ENCODE data around the gene CNTNAP2. TPM values are rescaled to one million over a fixed set of nuclear protein-coding genes. Genes with fewer than 3 reads are reported as not detected.

CNTNAP2 gene
- total RNA-seq, 1 donor from 2014 or later = not detected

GRCh38 chr7:148223738-148224137 is 2107.1 kb downstream of the CNTNAP2 start:
- intact Hi-C loops (cut with micrococcal nuclease) = no loop called here

- intact Hi-C loops (cut with micrococcal nuclease) = no loop called here
Measured at GRCh38 chr7:148230296-148230695, 2113.7 kb downstream of the CNTNAP2 start.

- intact Hi-C loops (cut with micrococcal nuclease) = no loop called here
Measured at GRCh38 chr7:148230883-148231282, 2114.3 kb downstream of the CNTNAP2 start.

DNA sequence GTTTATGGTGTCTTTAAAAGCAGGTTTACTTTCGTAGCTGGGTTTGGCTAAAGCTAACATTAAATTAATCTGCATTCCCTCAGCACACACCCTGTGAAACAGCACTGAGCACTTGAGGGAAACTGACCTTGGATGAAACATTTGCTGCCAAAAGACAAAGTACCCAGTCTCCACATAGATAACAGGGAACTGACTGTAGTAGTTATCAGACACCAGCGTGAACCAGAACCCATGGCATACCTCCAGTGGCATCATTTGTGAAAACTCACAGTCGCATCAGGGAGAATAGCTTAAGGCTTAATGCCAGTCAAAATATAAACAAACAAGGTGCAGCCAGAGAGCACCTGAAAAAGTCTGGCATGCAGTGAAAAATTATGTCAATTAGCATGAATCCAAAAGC is 2116.2 kb downstream of the CNTNAP2 start:
- intact Hi-C loops (cut with micrococcal nuclease) = no loop called here

DNA sequence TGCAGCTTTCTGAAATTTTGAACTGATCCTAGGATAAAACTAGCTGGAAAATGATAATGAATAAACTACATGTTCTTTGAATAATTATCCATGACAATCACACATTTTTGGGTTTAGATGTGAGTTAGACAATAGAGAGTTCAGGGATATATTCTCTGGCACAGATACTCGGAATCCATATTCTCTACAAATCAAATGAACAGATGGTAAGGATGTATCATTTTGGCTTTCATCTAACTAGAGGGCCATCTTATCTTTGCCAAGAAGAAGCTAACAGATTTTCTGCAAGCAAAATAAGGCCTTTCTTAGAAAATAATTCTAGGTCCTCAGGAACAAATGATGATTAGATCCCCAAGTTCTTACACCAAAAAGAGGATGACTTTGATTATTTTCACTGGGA is 2118.1 kb downstream of the CNTNAP2 start:
- intact Hi-C loops (cut with micrococcal nuclease) = no loop called here

GRCh38 chr7:148238761-148239325 is 2122.2 kb downstream of the CNTNAP2 start:
- intact Hi-C loops (cut with micrococcal nuclease) = no loop called here

- intact Hi-C loops (cut with micrococcal nuclease) = no loop called here
Measured at GRCh38 chr7:148241700-148242293, 2125.2 kb downstream of the CNTNAP2 start.

DNA sequence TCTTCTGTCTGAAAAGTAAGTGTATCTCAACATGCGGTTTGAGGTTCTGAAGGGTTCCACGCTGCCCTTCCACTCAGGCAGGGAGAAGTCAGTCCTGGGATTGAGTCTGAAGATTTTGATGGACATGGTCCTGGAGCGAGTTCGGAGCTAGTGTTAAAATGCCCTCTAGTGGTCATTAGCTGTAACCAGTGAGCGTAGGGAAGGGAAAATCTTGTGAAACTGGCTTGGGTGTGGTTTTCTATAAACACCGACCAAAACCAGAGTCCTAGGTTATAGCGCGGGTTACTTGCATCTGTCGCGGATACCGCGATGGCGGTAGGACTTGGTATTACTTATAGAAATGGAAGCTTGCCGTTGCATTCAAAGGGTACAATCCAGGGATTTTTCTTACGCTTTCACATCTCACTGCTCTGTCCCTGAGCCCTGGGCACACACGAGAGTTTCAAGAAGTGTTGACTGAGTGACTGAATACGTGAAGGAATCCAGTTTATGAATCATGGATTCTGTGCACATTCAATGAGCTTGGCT is 2125.8 kb downstream of the CNTNAP2 start:
- intact Hi-C loops (cut with micrococcal nuclease) = no loop called here

GRCh38 chr7:148245381-148245780 is 2128.8 kb downstream of the CNTNAP2 start:
- intact Hi-C loops (cut with micrococcal nuclease) = no loop called here

DNA sequence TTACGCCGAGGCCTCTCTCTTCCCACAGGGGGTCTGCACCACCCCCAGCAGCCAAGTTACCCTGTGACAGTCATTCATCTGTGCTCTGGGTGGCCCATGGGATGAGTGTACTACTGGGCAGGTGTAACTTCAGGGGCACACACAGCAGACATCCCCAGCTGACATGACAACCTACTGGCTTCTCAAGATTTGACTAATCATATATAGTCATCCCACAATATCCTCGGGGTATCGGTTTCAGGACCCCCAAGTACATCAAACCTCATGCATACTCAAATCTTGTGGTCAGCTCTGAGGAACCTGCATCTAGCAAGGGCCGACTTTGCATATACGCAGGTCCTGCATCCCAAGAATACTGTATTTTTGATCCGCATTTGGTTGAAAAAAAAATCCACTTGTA is 2137.0 kb downstream of the CNTNAP2 start:
- intact Hi-C loops (cut with micrococcal nuclease) = no loop called here

GRCh38 chr7:148255333-148255732 is 2138.7 kb downstream of the CNTNAP2 start:
- intact Hi-C loops (cut with micrococcal nuclease) = no loop called here

- intact Hi-C loops (cut with micrococcal nuclease) = no loop called here
Measured at GRCh38 chr7:148256433-148256832, 2139.8 kb downstream of the CNTNAP2 start.

DNA sequence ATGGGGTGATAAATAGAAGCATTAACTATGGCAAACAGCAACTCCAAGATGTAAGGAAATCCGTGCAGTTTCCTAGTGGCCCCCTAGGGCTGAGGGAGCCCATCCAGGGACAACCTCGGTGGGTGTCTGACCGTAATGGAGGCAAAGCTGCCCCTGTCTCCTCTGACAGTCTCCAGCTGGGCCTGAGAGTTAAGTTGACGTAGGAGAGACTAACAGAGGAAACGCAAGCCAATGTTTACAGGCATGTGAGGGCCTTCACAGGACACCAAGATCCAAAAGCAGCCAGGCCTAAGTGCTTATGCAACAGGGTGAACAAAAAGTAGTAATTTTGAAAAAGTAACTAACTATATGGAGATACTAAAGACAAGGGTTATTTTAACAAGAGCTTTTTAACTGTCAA is 2144.0 kb downstream of the CNTNAP2 start:
- intact Hi-C loops (cut with micrococcal nuclease) = loop anchor here (5.0 to 10.0 kb wide), 2 partner anchors 264 to 1013 kb away; no protein-coding TSS in a partner anchor

DNA sequence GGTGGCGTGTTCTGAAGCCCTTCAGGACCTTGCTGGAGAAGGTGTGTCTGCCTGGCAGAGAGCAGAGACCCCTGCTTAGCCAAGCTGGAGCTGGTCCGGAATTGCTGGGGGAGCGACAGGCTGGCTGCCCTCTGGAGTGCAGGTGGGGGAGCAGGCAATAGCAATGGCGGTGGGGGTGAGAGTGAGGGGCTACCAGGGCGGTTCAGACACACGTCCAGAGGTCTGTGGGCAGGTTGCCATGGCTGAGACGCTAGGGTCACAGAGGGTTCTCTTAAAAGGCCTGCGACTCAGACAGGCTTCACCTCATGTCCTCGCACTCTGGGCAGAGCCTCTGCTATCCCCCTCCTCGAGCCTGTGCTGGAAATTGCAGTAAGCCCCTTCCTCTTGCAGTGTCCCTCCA is 2144.9 kb downstream of the CNTNAP2 start:
- intact Hi-C loops (cut with micrococcal nuclease) = loop anchor here (5.0 to 10.0 kb wide), 2 partner anchors 263 to 1014 kb away; no protein-coding TSS in a partner anchor

GRCh38 chr7:148261996-148262688 is 2145.5 kb downstream of the CNTNAP2 start:
- intact Hi-C loops (cut with micrococcal nuclease) = loop anchor here (5.0 to 10.0 kb wide), 2 partner anchors 263 to 1015 kb away; no protein-coding TSS in a partner anchor

GRCh38 chr7:148262721-148263229 is 2146.2 kb downstream of the CNTNAP2 start:
- intact Hi-C loops (cut with micrococcal nuclease) = loop anchor here (5.0 to 10.0 kb wide), 2 partner anchors 262 to 1015 kb away; no protein-coding TSS in a partner anchor

DNA sequence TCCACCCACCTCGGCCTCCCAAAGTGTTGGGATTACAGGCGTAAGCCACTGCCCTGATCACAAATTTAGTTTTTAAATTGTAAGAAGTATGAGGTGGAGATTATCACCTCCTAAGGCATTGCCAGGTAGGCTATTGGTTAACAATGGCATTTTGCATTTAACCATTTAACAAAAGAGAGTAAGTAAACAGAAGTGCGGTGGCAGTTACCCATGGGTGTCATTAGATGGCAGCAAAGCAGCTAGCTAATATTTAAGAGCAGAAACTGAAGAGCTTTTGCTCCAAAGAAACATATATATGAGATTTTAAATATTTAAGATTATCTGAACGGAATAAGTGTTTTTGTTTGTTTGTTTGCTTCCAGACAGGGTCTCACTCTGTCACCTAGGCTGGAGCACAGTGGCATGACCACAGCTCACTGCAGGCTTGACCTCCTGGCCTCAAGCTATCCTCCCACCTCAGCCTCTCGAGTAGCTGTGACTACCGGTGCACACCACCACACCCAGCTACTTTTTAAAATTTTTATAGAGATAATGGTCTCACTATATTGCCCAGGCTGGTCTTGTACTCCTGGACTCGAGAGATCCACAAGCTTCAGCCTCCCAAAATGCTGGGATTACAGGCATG is 2148.4 kb downstream of the CNTNAP2 start:
- intact Hi-C loops (cut with micrococcal nuclease) = loop anchor here (2.0 to 10.0 kb wide), 3 partner anchors 260 to 1018 kb away; no protein-coding TSS in a partner anchor

- intact Hi-C loops (cut with micrococcal nuclease) = loop anchor here (2.0 to 10.0 kb wide), 2 partner anchors 259 to 701 kb away; no protein-coding TSS in a partner anchor
Measured at GRCh38 chr7:148265896-148266295, 2149.3 kb downstream of the CNTNAP2 start.

DNA sequence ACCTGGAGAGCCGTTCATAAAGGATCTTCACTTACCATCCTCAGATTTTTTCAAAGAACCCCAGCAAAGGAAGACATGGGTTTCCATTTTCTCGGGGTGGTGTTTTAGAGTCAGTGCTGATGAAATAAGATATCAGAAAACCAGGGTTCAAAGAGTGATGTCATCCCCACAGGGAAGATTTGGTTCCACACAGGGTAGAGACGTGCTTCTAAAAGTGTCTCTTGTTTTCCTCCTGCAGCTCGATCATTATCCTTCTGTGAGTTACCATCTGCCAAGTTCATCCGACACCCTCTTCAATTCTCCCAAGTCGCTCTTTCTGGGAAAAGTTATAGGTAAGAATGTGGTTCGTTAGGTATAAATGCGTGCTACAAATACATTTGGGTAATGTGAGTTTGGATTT is 2150.2 kb downstream of the CNTNAP2 start:
- intact Hi-C loops (cut with micrococcal nuclease) = loop anchor here (10.0 kb wide), 1 partner anchor 258 kb away; no protein-coding TSS in a partner anchor

DNA sequence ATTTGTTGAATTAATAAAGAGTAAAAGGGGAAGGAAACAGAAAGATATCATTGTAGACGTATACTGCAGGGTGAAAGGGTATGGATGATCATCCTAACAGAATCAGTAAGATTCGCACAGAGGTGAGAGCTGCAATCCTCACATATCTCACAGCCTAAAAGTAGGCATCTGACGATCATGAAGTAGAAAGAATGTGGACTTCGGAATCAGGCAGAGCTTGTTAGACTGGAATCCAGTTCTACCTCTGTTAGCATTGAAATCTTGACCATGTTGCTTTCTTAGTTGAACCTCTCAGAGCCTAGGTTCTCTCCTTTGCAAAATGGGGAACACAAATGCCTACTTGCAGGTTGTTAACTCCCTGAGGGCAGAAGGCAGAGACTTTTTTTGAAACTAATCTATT is 2154.0 kb downstream of the CNTNAP2 start:
- intact Hi-C loops (cut with micrococcal nuclease) = no loop called here

DNA sequence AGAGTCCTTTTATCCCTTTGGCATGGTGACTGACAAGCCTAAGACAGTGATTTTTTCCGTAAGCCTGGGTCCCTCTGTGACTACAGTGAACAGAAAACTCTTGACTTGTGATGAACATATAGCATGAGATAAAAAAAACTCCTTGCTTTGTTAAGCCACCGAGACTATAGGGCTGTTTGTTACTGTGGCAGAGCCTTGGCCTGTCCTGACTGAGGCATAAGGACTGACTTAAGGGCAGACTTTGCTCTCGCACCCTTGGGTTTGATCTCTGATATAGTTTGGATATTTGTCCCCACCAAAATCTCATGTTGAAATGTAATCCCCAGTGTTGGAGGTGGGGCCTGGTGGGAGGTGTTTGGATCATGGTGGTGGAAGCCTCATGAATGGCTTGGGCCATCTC is 2157.5 kb downstream of the CNTNAP2 start:
- intact Hi-C loops (cut with micrococcal nuclease) = no loop called here
